SKM-1 treated with dmso at 0.1 percent for 144 hours (cell line): ENCODE results near the gene SWI5.
"Not testable (repeated sequence)": the region's sequence is repeated elsewhere in the genome, so short reads cannot be mapped to it uniquely, and the experiment has no call there.

Experiments used
- DNase-seq: peaks from one replicate; lab custom pipeline; 2025; ENCODE audit not compliant: unreplicated experiment; lab: John Stamatoyannopoulos, UW

The SWI5 gene

DNA sequence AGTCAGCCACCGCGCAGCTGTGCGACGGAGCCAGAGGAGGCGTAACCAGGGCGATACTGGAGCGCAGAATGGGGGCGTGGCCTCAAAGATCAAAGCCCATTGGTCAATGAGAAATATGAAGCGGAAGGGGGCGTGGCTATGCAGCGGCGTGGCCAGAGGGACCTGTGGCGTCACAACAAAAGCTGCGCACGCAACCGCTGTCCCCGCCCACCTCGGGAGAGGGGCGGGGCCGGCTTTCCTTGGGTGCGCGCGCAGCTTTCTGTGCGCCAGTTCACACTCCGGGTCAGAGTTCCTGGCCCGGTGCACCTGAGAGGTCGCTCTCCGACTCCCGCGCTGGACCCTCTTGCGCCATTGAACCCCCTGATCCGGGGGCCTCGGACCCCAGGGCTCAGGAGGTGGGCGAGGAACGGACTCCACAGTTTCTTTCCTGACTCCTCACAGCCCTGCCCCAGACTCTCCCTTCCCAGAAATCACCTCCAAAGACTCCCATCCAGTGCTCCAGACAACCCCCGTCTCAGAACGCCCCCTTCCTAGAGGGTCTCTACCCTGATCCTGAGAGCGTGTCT is at the start of gene SWI5:
Gene SWI5, plus strand, starts transcription at position 269 of the 566 bp plus-strand sequence.
- peak; percentile 96 for DNase-seq

DNA sequence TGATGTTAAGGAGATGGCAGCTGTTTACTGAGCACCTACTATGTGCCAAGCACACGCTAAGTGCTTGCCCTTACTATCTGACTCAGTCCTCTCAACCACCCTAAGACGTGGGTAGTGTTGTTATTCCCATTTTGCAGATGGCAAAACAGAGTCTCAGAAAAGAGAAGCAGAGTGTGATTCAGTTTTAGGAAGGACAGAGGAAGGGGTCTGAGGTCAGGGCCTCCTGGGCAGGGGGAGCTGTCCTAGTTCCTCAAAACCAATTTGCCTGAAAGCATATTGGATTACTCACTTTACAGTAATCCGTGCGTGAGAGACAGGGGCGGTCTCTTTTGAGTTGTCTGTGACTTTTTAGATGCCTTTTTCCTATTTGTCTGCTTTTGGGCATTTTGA is 49.7 kb upstream of the SWI5 start:
- DNase-seq: peak; percentile 23

DNA sequence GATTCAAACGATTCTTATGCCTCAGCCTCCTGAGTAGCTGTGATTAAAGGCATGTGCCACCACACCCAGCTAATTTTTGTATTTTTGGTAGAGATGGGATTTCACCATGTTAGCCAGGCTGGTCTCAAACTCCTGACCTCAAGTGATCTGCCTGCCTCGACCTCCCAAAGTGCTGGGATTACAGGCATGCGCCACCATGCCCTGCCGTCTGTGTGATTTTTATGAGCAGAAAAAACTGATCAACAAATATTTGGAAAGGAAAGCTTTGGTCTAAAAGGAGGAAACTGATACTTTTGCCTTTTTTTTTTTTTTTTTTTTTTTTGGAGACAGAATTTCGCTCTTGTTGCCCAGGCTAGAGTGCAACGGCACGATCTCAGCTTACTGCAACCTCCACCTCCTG is 45.2 kb upstream of the SWI5 start:
- not testable (repeated sequence) for DNase-seq

DNA sequence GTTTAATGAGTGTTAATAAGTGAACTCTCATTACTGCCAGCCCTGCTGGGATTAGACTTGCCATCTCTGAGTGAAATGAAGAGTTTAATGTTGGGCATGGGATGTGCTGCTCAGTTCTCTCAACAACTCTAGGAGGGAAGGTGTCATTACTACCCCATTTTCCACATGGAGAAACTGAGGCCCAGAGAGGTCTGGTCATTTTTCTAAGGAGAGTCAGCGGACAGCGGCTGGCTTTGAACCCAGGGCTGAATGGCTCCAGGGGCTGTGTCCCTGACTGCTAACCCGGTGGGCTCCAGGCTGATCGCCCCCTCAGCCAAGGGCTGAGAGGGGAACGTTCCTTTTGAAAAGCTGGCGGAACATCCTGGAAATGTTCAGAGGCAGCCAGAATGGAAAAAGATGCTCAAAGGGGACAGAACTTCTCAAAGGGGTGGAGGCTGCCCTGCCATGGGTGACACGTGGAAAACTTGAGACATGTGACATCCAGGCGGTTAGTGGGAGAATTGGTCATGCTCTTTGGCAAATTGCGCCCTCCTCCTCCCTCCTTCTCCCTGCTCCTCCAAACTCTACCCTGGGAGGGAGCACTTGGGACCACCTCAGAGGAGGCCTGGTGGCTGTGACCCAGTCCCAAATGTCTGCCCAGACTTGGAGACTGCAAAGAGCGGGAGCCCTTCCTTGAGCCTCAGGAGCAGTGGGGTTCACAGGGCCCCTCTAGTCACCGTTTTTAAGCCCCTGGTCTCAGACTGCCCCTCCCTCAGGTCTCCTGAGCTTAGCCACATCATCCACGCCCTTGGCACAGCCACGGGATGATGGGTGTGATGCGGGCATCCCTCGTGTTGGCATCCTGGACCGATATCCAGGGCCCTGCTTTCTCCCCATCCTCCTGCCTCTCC is 44.2 kb upstream of the SWI5 start:
- no peak for DNase-seq

DNA sequence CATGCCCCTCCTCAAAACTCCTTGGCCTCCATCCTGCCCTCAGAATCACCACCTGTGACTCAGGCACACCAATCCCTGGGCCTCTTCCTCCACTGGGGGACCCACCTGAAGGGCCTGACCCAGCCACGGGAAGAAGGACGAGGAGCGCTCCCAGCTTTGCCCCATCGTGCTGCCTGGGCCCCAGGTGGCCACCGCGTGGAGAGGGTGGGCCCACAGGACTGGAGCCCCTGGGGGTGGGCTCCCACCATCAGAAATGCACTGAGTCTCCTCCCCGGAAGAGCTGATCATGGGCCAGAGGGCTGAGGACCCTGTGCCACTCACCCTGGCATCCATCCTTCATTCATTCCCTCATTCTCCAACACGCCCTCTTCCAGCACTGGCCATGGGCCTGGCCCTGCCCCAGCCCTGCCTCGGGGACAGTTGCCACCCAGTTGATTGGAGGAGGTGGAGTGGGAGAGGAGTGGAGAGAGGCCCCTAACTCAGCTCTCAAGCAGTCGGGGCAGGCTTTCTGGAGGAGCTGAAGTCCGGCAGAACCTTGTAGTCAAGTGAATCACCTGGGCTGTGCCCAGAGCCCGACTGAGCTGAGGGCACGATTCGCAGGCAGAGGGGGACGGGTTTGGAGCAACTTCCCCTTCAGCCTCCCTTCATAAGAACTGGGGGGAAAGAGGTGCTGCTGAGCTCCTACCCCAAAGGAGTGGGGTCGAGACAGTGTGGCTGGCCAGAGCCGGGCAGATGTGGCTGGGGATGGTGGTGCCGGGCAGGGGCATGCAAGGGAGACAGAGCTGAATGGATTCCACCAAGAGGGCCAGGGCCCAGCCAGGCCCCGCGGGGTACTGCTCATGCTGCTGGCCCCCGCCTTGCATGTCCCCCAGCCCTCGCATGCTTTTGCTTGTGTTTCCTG is 43.3 kb upstream of the SWI5 start:
- DNase-seq: no peak

DNA sequence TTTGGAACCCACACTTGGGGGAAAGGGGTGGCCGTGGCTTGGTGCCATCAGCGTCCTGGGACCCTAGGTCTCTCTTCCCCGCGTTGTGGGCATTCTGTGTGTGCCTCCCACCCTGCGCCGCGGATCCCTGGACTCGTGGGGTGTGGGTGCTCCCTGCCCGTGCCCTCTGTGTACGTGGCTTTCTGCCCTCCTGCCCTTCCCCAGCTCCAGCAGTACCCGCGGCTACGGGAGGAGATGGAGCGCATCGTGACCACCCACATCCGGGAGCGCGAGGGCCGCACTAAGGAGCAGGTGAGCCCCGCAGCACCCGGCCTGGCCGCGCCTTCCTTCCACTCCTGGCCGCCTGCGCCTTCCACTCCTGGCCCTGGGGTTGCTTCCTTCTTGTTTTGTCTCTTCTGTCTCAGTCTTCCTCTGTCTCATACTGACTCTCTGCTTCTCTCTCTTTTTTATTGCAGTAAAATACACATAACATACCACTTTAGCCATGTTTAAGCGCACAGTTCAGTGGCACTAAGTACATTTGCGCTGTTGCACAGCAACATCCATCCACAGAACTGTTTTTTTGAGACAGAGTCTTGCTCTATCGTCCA is 42.2 kb upstream of the SWI5 start:
- no peak for DNase-seq

DNA sequence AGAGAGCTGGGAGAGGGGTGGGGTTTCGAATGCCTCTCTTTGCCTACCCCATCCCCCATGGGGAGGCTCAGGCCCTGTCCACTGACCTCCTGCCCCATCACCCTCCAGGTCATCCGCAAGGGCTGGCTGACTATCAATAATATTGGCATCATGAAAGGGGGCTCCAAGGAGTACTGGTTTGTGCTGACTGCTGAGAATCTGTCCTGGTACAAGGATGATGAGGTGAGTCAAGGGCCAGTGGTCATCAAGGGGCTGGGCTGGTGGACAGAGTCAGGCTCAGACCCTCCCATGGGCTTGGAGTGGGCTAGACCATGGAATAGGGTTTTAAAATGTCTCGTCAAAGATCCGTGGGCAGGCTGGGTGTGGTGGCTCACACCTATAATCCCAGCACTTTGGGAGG is 34.0 kb upstream of the SWI5 start:
- DNase-seq: no peak

DNA sequence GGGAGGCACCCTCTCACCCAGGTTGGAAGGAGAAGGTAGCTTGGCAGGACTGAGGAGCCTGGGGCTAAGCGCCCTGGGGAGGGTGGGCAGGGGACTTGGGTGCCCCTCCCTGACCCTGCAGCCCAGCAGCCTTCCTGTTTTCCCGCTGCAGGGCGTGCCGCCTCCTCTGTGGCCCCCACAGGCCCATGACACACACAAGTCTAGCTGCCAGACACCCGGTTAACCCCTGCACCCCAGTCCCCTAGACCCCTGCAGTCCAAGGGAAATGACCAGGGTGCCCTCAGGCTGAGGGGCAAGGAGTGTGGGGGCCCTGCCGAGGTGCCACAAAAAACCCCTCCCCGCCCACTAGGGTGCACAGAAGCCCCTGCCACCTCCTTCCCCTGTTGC is 33.3 kb upstream of the SWI5 start:
- DNase-seq: no peak

DNA sequence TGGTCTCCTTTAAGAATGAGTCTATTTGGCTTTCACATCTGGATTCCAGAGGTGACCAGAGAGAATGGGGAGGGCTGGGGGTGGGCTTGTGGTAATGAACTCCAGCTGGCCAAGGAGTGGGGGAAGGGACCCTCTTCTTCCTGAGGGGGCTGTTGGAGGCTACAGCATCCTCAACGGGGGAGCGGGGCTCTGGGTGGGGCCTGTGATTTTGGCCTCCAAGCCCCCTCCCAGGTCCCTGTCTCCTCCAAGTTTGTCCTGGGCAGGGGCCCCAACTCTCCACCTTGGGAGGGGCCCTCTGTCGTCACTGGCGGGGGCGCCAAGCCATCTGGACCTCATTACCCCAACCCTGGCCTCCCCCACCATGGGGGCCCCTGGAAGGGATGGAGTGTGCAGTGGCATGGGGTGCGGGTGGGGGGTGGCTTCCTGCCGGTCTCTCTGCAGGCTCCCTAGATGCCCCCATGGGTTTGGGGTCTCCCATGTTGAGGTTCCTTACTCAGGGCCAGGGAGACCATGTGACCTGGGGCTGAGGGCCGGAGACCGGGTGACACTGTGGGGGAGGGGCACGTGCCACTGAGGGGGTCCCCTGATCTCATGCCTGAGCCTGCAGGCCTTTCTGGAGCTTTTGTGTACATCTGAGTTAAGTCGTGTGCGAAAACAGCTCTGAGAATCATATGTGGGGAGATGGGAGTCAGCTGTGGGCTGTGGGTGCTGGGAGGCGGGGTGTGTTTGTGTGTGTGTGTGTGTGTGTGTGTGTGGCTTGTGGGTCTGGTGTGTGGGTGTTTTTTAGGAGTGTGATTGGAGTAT is 32.7 kb upstream of the SWI5 start:
- DNase-seq: no peak

DNA sequence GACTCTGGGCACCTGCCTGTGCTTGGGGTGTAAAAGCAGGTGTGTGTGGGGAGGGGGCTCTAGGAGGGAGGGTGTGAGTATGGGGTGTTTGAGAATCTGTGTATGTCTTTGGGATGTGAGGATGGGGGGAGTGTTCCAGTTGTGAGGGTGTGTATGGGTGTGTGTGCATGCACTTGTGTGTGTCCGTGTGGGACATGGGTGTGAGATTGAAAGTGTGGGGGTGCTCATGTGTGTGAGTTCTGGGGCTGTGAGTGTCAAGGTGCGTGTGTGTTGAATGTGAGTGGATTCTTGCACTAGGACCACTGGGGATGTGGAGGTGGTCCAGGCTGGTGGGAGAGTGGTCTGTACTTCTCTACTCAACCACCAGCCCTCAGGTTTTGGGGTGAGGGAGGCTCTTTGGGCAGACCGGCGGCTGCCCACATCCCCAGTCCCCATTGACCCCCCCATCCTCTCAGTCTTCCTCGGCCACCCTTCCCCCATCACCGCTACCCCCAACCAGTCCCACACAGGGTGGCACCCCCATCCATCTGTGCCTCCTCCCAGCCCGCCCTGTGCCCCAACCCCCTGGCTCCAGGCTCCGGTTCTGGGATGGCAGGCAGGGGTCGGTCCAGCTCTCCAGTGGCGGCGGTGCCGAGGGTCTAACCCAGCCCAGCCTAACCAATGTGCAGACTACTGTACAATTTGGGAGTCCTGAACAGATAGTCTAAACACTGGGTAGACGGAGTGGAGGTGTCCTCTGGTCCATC is 31.8 kb upstream of the SWI5 start:
- DNase-seq: no peak

DNA sequence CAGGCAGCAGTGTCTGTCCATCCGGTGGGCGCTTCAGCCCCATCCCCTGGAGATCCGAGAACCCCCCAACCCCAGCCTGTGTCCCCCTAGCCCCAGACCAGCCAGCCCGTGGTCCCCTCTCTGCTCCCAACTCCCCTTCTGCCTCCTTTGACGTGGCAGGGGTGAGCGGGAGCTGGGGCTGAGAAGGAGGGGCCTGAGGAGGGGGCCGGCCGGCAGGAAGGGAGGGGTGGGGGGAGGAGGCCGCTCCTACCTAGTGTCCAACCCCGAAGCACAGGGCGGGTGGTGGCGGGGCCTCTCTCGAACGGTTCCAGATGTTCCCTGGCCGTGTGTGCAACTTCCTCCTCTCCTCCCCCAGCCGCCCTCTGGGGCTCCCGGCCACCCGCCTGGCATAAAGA is 31.2 kb upstream of the SWI5 start:
- DNase-seq: peak; percentile 81

DNA sequence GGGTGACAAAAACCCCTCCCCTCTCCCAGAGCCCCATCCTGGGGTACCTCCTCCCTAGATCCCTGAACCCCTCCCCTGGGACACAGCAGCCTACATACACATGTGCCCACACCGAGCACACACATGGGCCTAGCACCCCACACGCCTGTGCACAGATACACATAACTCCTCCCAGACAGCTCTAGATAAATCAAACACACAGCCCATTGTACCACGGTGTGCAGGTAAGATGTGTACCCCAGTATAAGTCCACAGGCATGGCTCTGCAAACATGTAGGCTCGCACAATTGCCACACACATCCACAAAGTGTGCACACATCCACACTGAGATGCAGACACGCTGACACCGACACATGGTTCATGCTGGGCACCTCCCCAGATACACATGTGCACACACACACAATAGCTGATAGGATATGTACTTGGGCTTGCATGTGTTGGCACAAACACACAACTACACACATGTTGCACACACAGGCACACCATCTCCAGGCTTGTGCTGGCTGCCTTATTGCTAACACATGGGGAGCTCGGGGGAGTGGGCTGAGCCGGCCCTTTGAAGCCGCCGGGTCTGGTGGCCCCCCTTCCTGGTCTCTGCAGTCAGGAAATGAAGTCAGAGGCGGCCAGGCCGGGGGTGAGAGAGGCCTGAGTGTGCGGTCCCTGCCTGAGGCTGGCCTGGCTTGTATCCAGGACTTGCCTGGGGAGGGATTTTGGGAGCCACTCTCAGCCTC is 30.5 kb upstream of the SWI5 start:
- DNase-seq: peak; percentile 28

DNA sequence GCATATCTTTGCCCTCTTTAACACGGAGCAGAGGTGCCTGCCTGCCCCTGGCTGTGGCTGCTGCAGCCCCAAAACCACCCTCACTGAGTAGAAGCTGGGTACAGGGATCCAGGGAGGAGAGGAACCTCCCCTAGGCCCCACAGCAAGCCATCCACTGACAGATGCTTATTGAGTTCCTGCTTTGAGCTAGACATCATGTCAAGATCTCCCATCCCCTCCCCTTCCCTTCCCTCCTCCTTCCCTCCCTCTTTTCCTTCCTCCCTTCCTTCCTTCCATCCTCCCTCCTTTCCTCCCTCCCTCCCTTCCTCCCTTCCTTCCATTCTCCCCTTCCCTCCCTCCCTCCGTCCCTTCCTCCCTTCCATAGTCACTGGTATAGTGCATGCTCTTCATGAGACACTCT is 29.6 kb upstream of the SWI5 start:
- DNase-seq: peak; percentile 5

DNA sequence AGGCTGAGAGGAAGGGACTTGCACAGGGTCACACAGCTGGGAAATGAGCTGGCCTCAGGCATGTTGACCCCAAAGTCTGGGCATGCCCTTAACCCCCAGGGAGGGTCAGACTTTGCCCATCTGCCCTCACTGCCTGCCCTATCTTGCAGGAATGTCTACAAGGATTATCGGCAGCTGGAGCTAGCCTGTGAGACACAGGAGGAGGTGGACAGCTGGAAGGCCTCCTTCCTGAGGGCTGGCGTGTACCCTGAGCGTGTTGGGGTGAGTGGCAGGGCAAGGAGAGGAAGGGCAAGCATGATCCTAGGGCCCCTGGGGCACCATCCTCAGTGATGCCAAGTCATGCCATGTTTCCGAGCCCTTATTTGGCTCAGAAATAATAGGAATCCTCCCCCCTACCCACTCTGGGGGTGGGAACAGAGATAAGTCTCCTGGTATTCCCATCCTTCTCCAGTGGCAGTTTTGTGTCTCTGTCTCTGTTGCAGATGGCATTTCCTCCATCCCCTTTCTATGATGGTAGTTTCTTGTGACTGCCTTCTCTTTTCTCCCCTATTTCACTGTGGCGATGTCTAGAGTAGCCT is 28.8 kb upstream of the SWI5 start:
- DNase-seq: no peak

DNA sequence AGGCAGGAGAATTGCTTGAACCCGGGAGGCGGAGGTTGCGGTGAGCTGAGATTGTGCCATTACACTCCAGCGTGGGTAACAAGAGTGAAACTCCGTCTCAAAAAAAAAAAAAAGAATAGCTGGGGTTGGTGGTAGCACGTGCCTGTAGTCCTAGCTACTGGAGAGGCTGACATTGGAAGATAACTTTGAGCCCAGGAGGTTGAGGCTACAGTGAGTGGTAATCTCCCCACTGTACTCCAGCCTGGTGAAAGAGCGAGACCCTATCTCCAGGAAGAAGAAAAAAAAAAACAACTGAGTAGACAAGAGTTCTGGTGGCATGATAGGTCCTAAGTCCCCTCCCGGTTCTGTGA is 26.5 kb upstream of the SWI5 start:
- DNase-seq: no peak

DNA sequence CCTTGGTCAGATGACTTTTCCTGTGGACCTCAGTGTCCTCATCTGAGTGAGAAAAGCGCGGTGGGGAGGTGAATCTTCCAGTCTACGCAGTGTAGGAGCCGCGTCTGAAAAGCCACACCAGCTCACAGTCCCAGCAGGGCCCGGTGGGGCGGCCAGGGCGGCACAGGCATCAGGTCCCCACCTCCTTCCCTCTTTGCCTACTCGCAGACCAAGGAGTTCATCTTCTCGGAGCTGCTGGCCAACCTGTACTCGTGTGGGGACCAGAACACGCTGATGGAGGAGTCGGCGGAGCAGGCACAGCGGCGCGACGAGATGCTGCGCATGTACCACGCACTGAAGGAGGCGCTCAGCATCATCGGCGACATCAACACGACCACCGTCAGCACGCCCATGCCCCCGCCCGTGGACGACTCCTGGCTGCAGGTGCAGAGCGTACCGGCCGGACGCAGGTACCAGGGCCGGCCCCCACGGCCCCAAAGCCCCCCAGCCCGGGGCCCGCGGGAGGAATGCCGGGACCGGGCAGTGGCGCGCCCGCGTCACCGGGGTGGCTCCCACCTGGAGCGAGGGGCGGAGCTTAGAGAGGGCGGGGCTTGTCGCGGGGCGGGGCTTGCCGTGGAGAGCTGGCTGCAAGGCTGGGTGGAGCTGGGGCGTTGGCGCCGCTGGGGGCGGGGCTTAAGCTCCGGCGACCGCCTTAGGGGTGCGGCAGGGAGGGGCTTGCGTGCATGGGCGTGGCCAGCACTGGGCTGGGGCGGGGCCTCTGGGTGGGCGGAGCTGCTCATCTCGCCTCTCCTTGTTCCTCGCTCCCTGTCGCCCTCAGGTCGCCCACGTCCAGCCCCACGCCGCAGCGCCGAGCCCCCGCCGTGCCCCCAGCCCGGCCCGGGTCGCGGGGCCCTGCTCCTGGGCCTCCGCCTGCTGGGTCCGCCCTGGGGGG is 25.9 kb upstream of the SWI5 start:
- no peak for DNase-seq

DNA sequence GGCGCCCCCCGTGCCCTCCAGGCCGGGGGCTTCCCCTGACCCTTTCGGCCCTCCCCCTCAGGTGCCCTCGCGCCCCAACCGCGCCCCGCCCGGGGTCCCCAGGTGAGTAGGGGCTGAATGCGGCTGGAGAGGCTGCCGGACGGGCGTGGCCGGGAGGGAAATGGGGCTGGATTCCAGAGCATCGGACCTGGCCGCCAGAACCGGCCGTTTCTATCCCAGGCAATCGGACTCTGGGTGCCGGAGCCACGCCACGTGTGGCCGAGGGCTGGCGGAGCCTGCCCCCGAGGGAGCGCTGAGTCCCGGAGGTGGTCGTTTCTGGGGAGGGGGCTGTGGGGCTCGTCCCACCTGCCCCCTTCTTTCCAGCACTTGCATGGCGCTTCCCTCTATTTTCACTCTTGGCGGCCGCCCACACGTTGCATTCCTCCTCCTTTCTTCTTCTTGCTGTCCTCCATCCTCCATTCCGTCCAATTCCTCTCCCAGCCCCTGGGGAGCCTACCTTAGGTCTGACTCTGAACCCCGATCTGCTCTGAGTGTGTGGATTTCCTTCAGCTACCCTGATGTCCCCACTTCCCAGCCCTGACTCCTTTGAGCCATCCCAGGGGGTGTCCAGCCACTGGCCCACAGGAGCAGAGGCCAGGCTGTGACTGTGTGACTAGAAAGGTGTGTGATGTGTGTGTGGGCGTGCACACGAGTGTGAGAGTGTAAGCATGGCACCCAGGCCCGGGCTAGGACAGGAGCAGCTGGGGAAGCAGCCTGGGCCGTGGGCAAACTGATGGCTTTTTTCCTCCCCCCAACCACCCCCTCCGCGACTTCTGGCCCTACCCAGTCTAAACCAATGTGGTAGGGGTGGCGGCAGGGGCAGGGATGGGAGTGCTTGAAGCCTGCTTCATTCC is 25.0 kb upstream of the SWI5 start:
- DNase-seq: no peak
